T-helper 1 cell treated with Interleukin-12 subunit alpha and Interleukin-12 subunit beta and Interleukin-4 antibody, amounts not matched to agents 30 μg/mL and 1 μg/mL, for 36 hours (primary cell): ENCODE data around the gene SRBD1.

ENCODE experiments used
- H3K27ac Mint-ChIP-seq: one replicate; pipeline ENCODE4 v1.8.0; 2021; ENCODE audit warnings: mild to moderate bottlenecking, mixed read lengths
- H3K27me3 Mint-ChIP-seq: one replicate; pipeline ENCODE4 v1.8.0; 2021; ENCODE audit warnings: low read depth, mixed read lengths
- H3K36me3 Mint-ChIP-seq: one replicate; pipeline ENCODE4 v1.8.0; 2021; ENCODE audit warnings: low read depth, mixed read lengths
- H3K4me1 Mint-ChIP-seq: one replicate; pipeline ENCODE4 v1.8.0; 2021; ENCODE audit warnings: low read depth, mixed read lengths
- H3K4me3 Mint-ChIP-seq: one replicate; pipeline ENCODE4 v1.8.0; 2021; ENCODE audit warnings: mild to moderate bottlenecking, moderate library complexity, mixed read lengths
- H3K9me3 Mint-ChIP-seq: one replicate; pipeline ENCODE4 v1.8.0; 2021; ENCODE audit warnings: mixed read lengths

SRBD1 gene

DNA sequence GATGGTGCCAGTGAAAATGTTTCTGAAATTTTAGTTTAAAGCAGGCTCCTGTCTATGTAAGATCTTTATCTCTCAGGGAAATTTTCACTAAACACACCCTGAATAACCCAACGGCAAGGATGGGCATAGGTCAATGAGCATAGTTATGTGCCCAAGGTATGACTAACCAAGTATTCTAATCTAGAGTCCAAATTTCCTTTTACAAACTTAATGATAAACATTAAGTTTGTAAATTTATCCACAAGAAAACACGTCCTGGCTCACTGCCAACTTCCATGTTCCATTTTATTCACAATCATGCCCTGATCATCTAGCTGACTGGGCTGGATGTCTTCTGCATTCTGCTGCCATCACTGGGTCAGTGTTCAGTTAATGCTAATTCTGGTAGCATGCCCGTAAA, 151.2 kb downstream of the SRBD1 start:
- Mint-ChIP-seq H3K4me1 (peaks cover 1% of the 10 kb centered on the region), H3K27ac (no peak overlapping the region), H3K36me3 (peaks cover 3% of the 10 kb centered on the region), H3K9me3 (no peaks in the 10 kb centered on the region), H3K27me3 (no peaks in the 10 kb centered on the region), H3K4me3 (no peak overlapping the region)

- no peaks in the 10 kb centered on the region for H3K27me3 Mint-ChIP-seq
- no peak overlapping the region for H3K4me3 Mint-ChIP-seq
- peaks cover 3% of the 10 kb centered on the region for H3K36me3 Mint-ChIP-seq
- H3K27ac Mint-ChIP-seq = no peak overlapping the region
- H3K4me1 Mint-ChIP-seq = peaks cover 1% of the 10 kb centered on the region
- H3K9me3 Mint-ChIP-seq = no peaks in the 10 kb centered on the region
Measured at GRCh38 chr2:45458909-45459563, 152.0 kb downstream of the SRBD1 start.

- Mint-ChIP-seq H3K9me3 (no peaks in the 10 kb centered on the region), H3K27me3 (no peaks in the 10 kb centered on the region), H3K27ac (no peak overlapping the region), H3K4me1 (peaks cover 1% of the 10 kb centered on the region), H3K4me3 (no peak overlapping the region), H3K36me3 (peaks cover 3% of the 10 kb centered on the region)
Measured at GRCh38 chr2:45457211-45457945, 153.7 kb downstream of the SRBD1 start.

DNA sequence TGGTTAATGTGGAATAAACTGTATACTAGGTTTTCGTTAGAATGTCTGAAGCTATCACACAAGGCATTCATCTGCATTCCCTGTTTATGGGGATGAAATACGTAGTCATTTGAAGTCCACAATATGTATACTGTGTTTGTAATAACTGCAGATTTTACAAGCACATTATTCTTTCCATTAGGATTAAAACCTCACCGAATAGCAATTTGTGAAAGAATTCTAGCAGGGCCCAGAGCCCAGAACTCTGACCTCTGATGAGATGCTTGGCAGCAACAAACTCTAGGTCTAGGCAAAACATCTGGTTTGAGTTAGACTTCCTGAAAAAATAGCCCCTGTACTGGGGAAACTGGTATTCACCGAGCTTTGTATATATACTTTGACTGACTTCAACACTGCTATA, 158.2 kb downstream of the SRBD1 start:
- Mint-ChIP-seq H3K36me3 (no peaks in the 10 kb centered on the region), H3K4me1 (no peaks in the 10 kb centered on the region), H3K27me3 (no peaks in the 10 kb centered on the region), H3K27ac (no peak overlapping the region), H3K9me3 (no peaks in the 10 kb centered on the region), H3K4me3 (no peak overlapping the region)

- Mint-ChIP-seq H3K27me3 (no peaks in the 10 kb centered on the region), H3K4me1 (no peaks in the 10 kb centered on the region), H3K36me3 (no peaks in the 10 kb centered on the region), H3K27ac (no peak overlapping the region), H3K4me3 (no peak overlapping the region), H3K9me3 (no peaks in the 10 kb centered on the region)
Measured at GRCh38 chr2:45450634-45451033, 160.4 kb downstream of the SRBD1 start.

DNA sequence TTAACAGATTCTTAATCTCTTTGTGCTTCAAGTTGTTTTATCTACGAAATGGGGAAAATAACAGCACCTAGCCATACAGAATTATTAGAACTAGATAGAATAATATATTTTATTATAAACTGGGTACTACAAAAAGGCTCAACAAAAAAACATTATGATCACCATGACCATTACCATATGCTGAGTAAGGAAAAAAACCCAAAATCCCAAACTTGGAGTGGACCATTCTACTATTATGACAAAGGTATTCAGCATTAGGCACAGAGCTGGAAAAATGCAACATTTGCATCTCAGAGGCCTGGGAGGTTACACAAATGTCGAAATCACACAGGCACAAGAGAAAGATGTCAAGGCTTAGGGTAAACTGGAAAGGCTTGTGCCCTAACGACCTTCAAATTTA, 162.8 kb downstream of the SRBD1 start:
- Mint-ChIP-seq H3K27me3 (no peaks in the 10 kb centered on the region), H3K4me1 (no peaks in the 10 kb centered on the region), H3K27ac (no peak overlapping the region), H3K36me3 (no peaks in the 10 kb centered on the region), H3K9me3 (no peaks in the 10 kb centered on the region), H3K4me3 (no peak overlapping the region)

GRCh38 chr2:45446016-45446415, 165.1 kb downstream of the SRBD1 start:
- Mint-ChIP-seq H3K4me3 (no peak overlapping the region), H3K9me3 (no peaks in the 10 kb centered on the region), H3K27ac (no peak overlapping the region), H3K27me3 (no peaks in the 10 kb centered on the region), H3K4me1 (peaks cover 3% of the 10 kb centered on the region), H3K36me3 (no peaks in the 10 kb centered on the region)

- H3K27me3 Mint-ChIP-seq = no peaks in the 10 kb centered on the region
- no peak overlapping the region for H3K27ac Mint-ChIP-seq
- peaks cover 3% of the 10 kb centered on the region for H3K4me1 Mint-ChIP-seq
- no peaks in the 10 kb centered on the region for H3K9me3 Mint-ChIP-seq
- H3K36me3 Mint-ChIP-seq = no peaks in the 10 kb centered on the region
- H3K4me3 Mint-ChIP-seq = no peak overlapping the region
Measured at GRCh38 chr2:45445037-45445436, 166.0 kb downstream of the SRBD1 start.

DNA sequence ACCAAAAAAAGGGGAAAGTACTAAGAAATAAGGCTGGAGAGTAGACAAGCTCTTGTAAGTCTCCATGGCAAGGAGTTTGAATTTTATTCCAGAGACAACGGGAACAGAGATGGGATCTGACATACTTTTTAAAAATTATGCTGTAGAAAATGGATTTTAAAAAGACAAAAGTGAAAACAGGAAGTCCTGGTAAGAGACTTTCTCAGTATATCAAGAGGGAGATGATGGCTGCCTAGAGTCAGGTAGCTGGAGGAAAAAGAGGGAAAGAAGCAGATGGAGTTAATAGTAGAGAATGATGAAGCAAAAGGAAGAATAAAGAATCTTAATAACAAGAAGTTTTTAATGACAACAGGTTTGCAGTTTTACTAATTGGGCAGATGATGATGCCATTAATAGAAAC, 168.1 kb downstream of the SRBD1 start:
- Mint-ChIP-seq H3K4me3 (no peak overlapping the region), H3K27me3 (no peaks in the 10 kb centered on the region), H3K4me1 (peaks cover 3% of the 10 kb centered on the region), H3K36me3 (no peaks in the 10 kb centered on the region), H3K27ac (no peak overlapping the region), H3K9me3 (no peaks in the 10 kb centered on the region)

- Mint-ChIP-seq H3K4me3 (no peak overlapping the region), H3K36me3 (no peaks in the 10 kb centered on the region), H3K27me3 (no peaks in the 10 kb centered on the region), H3K27ac (no peak overlapping the region), H3K4me1 (peaks cover 3% of the 10 kb centered on the region), H3K9me3 (no peaks in the 10 kb centered on the region)
Measured at GRCh38 chr2:45442026-45442425, 169.0 kb downstream of the SRBD1 start.

GRCh38 chr2:45441571-45441970, 169.5 kb downstream of the SRBD1 start:
- no peak overlapping the region for H3K4me3 Mint-ChIP-seq
- no peaks in the 10 kb centered on the region for H3K9me3 Mint-ChIP-seq
- no peaks in the 10 kb centered on the region for H3K27me3 Mint-ChIP-seq
- H3K36me3 Mint-ChIP-seq = no peaks in the 10 kb centered on the region
- H3K4me1 Mint-ChIP-seq = peaks cover 3% of the 10 kb centered on the region
- no peak overlapping the region for H3K27ac Mint-ChIP-seq

GRCh38 chr2:45439788-45440773, 171.0 kb downstream of the SRBD1 start:
- no peaks in the 10 kb centered on the region for H3K27me3 Mint-ChIP-seq
- no peaks in the 10 kb centered on the region for H3K36me3 Mint-ChIP-seq
- peaks cover 3% of the 10 kb centered on the region for H3K4me1 Mint-ChIP-seq
- H3K4me3 Mint-ChIP-seq = no peak overlapping the region
- no peaks in the 10 kb centered on the region for H3K9me3 Mint-ChIP-seq
- no peak overlapping the region for H3K27ac Mint-ChIP-seq

DNA sequence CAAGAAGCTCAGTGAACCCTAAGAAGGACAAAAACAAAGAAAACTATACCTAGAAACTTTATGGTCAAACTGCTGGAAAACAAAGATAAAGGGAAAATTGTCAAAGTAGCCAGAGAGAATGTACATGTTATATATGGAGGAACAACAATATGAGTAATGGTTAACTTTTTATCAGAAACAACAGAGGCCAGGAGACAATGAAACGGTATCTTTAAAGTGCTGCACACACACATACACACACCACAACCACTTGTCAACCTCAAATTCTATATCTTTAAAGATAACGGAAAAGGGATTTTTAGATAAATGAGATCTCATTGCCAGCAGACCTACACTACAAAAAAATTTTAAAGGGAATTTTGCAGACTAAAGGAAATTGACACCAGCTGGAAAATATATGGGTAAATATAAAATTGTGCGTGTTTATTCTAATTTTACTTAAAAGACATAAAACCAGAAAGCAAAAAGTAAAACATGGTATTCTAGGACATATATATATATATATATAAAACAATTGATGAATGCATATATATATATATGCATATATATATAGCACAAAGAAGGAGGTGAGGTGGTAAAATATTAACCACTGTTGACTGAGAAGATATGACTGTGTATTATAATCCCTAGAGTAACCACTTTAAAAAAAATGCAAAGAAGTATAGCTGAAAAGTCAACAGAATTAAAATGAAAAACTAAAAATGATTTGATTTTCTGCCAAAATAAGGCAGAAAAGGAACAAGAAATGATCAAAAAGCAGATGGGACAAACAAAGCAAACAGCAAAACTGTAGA, 172.0 kb downstream of the SRBD1 start:
- no peaks in the 10 kb centered on the region for H3K27me3 Mint-ChIP-seq
- no peak overlapping the region for H3K4me3 Mint-ChIP-seq
- H3K27ac Mint-ChIP-seq = no peak overlapping the region
- H3K4me1 Mint-ChIP-seq = peaks cover 3% of the 10 kb centered on the region
- no peaks in the 10 kb centered on the region for H3K9me3 Mint-ChIP-seq
- no peaks in the 10 kb centered on the region for H3K36me3 Mint-ChIP-seq

- H3K9me3 Mint-ChIP-seq = peaks cover under 1% of the 10 kb centered on the region
- H3K27me3 Mint-ChIP-seq = no peaks in the 10 kb centered on the region
- no peak overlapping the region for H3K27ac Mint-ChIP-seq
- H3K36me3 Mint-ChIP-seq = no peaks in the 10 kb centered on the region
- no peaks in the 10 kb centered on the region for H3K4me1 Mint-ChIP-seq
- H3K4me3 Mint-ChIP-seq = no peak overlapping the region
Measured at GRCh38 chr2:45436456-45436855, 174.6 kb downstream of the SRBD1 start.
